Smooth muscle cell (in vitro differentiated cells): ENCODE data around the gene DNM3. TPM values are rescaled to one million over a fixed set of nuclear protein-coding genes. Genes with fewer than 3 reads are reported as not detected.
A peak's percentile ranks its signal among the peaks of the same experiment; 100 is the strongest.

Source experiments
- DNase-seq: peaks from one replicate; lab custom pipeline; 2025; ENCODE audit not compliant: unreplicated experiment; lab: John Stamatoyannopoulos, UW
- H2AFZ ChIP-seq: fragments of 200-600 bp; sonication (generic); 2 replicates; pipeline ENCODE4 v1.6.0; 2016; ENCODE audit warnings: antibody characterized with exemption, low read depth, mild to moderate bottlenecking
- H3F3A ChIP-seq: fragments of 200-600 bp; sonication (generic); 2 replicates; pipeline ENCODE4 v1.6.0; 2017; ENCODE audit warnings: antibody characterized with exemption, low read depth
- H3K27ac ChIP-seq: fragments of 200-600 bp; sonication (generic); 2 replicates; pipeline ENCODE4 v1.5.1; 2016; ENCODE audit warnings: low read depth, mild to moderate bottlenecking
- H3K27me3 ChIP-seq: fragments of 200-600 bp; sonication (generic); 2 replicates; pipeline ENCODE4 v1.6.1; 2016; ENCODE audit warnings: low read depth, mild to moderate bottlenecking
- H3K36me3 ChIP-seq: fragments of 200-600 bp; sonication (generic); 2 replicates; pipeline ENCODE4 v1.5.1; 2016; ENCODE audit warnings: low read depth
- H3K4me1 ChIP-seq: fragments of 200-600 bp; sonication (generic); 2 replicates; pipeline ENCODE4 v1.5.1; 2016; ENCODE audit warnings: low read depth
- H3K4me2 ChIP-seq: fragments of 200-600 bp; sonication (generic); 2 replicates; pipeline ENCODE4 v1.6.0; 2016; ENCODE audit warnings: mild to moderate bottlenecking
- H3K4me3 ChIP-seq: fragments of 200-600 bp; sonication (generic); 2 replicates; pipeline ENCODE4 v1.5.1; 2016; ENCODE audit warnings: mild to moderate bottlenecking
- H3K79me2 ChIP-seq: fragments of 200-600 bp; sonication (generic); 2 replicates; pipeline ENCODE4 v1.6.0; 2016; ENCODE audit warnings: low read depth, mild to moderate bottlenecking
- H3K9ac ChIP-seq: fragments of 200-600 bp; sonication (generic); 2 replicates; pipeline ENCODE4 v1.6.0; 2016; ENCODE audit warnings: low read depth
- H3K9me3 ChIP-seq: fragments of 200-600 bp; sonication (generic); replicated peaks from 2 replicates; pipeline ENCODE4 v1.5.1; 2016; ENCODE audit warnings: low read depth
- H4K20me1 ChIP-seq: fragments of 200-600 bp; sonication (generic); 2 replicates; pipeline ENCODE4 v1.6.0; 2016; ENCODE audit warnings: low read depth
- CTCF ChIP-seq: fragments of 200-600 bp; sonication (generic); IDR thresholded peaks from 2 replicates; pipeline ENCODE4 v1.5.1; 2017; ENCODE audit warnings: borderline replicate concordance, mild to moderate bottlenecking, antibody characterized with exemption; ENCODE audit not compliant: insufficient read depth, poor library complexity, severe bottlenecking
- WGBS: methylation state at CpG from one replicate; pipeline ENCODE4 v1.1.7; 2016; ENCODE audit warnings: low lambda C conversion rate; 5-methylcytosine and 5-hydroxymethylcytosine counted together
- polyA plus RNA-seq: library from polyadenylated mRNA; unstranded; fragments of >200 nt; fragmentation: Nextera tagmentation; extraction: Ambion mirVana; gene quantifications from 2 replicates; pipeline ENCODE4 v1.2.1, GENCODE V29; 2016
- total RNA-seq: library from RNA; depleted of rRNA; stranded (reverse); fragments of >200 nt; gene quantifications from 2 replicates; pipeline ENCODE4 v1.2.3, GENCODE V29; 2014

Gene DNM3
- total and polyA plus RNA-seq, 2 experiments from 2014 or later, result 1.7 to 3.0 TPM

DNA sequence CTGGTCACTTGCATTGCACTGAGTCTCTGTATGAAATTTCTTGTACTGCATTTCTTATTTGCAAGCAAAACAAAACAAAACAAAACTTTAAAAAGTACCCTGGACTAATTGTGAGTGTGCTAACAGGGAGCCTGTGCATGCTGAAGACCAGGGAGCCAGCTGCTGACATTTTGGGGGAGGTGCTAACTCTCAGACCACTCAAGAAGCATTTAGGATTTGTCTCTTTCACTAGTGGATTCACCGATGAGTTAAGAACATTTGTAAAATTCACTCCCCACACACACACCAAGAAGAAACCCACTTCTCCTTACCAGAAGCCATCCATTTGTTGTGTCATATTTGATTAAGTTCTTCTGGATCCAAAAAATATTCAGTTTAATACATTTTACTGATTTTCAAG is 483.5 kb downstream of the DNM3 start:
- Histone ChIP-seq H3K27ac (peak overlapping the region; percentile 99), H3K4me2 (peak overlapping the region; percentile 28), H4K20me1 (no peaks in the 10 kb centered on the region), H3F3A (peaks cover 3% of the 10 kb centered on the region), H3K4me1 (peaks cover 23% of the 10 kb centered on the region), H3K27me3 (no peaks in the 10 kb centered on the region), H3K79me2 (no peaks in the 10 kb centered on the region), H3K9ac (peak overlapping the region; percentile 63), H2AFZ (no peak overlapping the region), H3K36me3 (no peaks in the 10 kb centered on the region), H3K4me3 (no peak overlapping the region), H3K9me3 (no peaks in the 10 kb centered on the region)
- 76% methylated on average over 1 of the region's 1 CpG for whole genome bisulfite sequencing
- no peak for DNase-seq
- no peak for TF ChIP-seq CTCF

- Histone ChIP-seq H3K4me3 (no peak overlapping the region), H3K9ac (peak overlapping the region; percentile 63), H3K36me3 (no peaks in the 10 kb centered on the region), H3K4me1 (peaks cover 23% of the 10 kb centered on the region), H3K9me3 (no peaks in the 10 kb centered on the region), H4K20me1 (no peaks in the 10 kb centered on the region), H3K27me3 (no peaks in the 10 kb centered on the region), H3K79me2 (no peaks in the 10 kb centered on the region), H3K27ac (peak overlapping the region; percentile 99), H3K4me2 (peak overlapping the region; percentile 28), H3F3A (peaks cover 3% of the 10 kb centered on the region), H2AFZ (no peak overlapping the region)
- TF ChIP-seq CTCF, result no peak
- WGBS, result 29% methylated on average over 2 of the region's 2 CpGs
- no peak for DNase-seq
These were observed 484.2 kb downstream of the DNM3 start for GRCh38 chr1:172325531-172325930.

GRCh38 chr1:172326136-172326535 is 484.8 kb downstream of the DNM3 start:
- Histone ChIP-seq H3K79me2 (no peaks in the 10 kb centered on the region), H3K4me3 (no peak overlapping the region), H3K9ac (peak overlapping the region; percentile 63), H3K27me3 (no peaks in the 10 kb centered on the region), H3K9me3 (no peaks in the 10 kb centered on the region), H2AFZ (no peak overlapping the region), H3K36me3 (no peaks in the 10 kb centered on the region), H4K20me1 (no peaks in the 10 kb centered on the region), H3K4me2 (peak overlapping the region; percentile 28), H3F3A (peaks cover 3% of the 10 kb centered on the region), H3K4me1 (peaks cover 20% of the 10 kb centered on the region), H3K27ac (peak overlapping the region; percentile 99)
- TF ChIP-seq CTCF, result no peak
- no peak for DNase-seq
- WGBS, result 72% methylated on average over 2 of the region's 2 CpGs

- 94% methylated on average over 4 of the region's 4 CpGs for WGBS
- Histone ChIP-seq H3K9me3 (no peaks in the 10 kb centered on the region), H2AFZ (no peak overlapping the region), H3K4me1 (peaks cover 14% of the 10 kb centered on the region), H3K79me2 (no peaks in the 10 kb centered on the region), H3K4me2 (no peak overlapping the region), H3K4me3 (no peak overlapping the region), H3K27me3 (no peaks in the 10 kb centered on the region), H3K27ac (no peak overlapping the region), H4K20me1 (no peaks in the 10 kb centered on the region), H3F3A (peaks cover 3% of the 10 kb centered on the region), H3K9ac (no peak overlapping the region), H3K36me3 (no peaks in the 10 kb centered on the region)
- TF ChIP-seq CTCF, result no peak
- DNase-seq, result no peak
These were observed 487.0 kb downstream of the DNM3 start for GRCh38 chr1:172328266-172328665.
